HCT116 (cell line): Measurements from ENCODE around the gene SMARCB1. TPM values are rescaled to one million over a fixed set of nuclear protein-coding genes. Genes with fewer than 3 reads are reported as not detected.
A peak's percentile ranks its signal among the peaks of the same experiment; 100 is the strongest.

Source experiments
- ATAC-seq: fragments of 200-7000 bp; cut with Tn5 transposase; 2 replicates; pipeline ENCODE4 v1.9.1; 2020; ENCODE audit warnings: mild to moderate bottlenecking, moderate library complexity
- BruUV-seq: library from RNA; stranded (reverse); fragments of 400-500 nt; replicated peaks from 2 replicates; lab custom pipeline; 2021; lab: Mats Ljungman, UMichigan
- CTCF ChIA-PET: fragments of 300-600 bp; sonication (Branson Sonifier 250); formaldehyde crosslinking; loops from one replicate; lab custom pipeline; 2021; ENCODE audit warnings: antibody characterized with exemption; lab: Charles Lee
- POLR2A ChIA-PET: fragments of 300-600, 350-600 bp; sonication (Branson Sonifier 250); formaldehyde crosslinking; loops from one replicate; lab custom pipeline; 2021; ENCODE audit warnings: antibody characterized with exemption; lab: Charles Lee
- RAD21 ChIA-PET, 2 experiments: fragments of 300-600 bp; sonication (Branson Sonifier 250); formaldehyde crosslinking; loops; one replicate each; lab custom pipeline; 2023; ENCODE audit warnings: low total read pairs in 2 of 2; ENCODE audit not compliant: uncharacterized antibody in 2 of 2, unreplicated experiment in 2 of 2, low non-redundant PET in 1 of 2; lab: Charles Lee
- DNase-seq: peaks from one replicate; pipeline ENCODE4 v3.0.0-alpha.2; 2010; ENCODE audit warnings: low read depth, low spot score
- H2AFZ ChIP-seq: fragments of 200-600 bp; shearing (Covaris generic), sonication (generic); 2 replicates; pipeline ENCODE4 v1.6.1; 2017; ENCODE audit warnings: low read depth, mixed run types, mixed read lengths, antibody characterized with exemption, low read length; ENCODE audit not compliant: poor library complexity, severe bottlenecking
- H3K27ac ChIP-seq: 2 replicates; pipeline ENCODE4 v1.5.1; 2012; ENCODE audit warnings: low read depth, low read length
- H3K27me3 ChIP-seq: fragments of 200-600 bp; sonication (generic); 2 replicates; pipeline ENCODE4 v1.6.1; 2016; ENCODE audit warnings: mixed run types, low read length, mixed read lengths; ENCODE audit not compliant: insufficient read depth
- H3K36me3 ChIP-seq, 2 experiments: fragments of 200-500 bp in 1 of 2; fragments of 200-600 bp in 1 of 2; sonication (Bioruptor generic) in 1 of 2; sonication (generic) in 1 of 2; 2 replicates each; pipeline versions ENCODE4 v1.5.1 to v1.6.1; 2014 to 2016; ENCODE audit warnings: low read length in 2 of 2, inconsistent platforms in 1 of 2, mixed read lengths in 1 of 2, mixed run types in 1 of 2; ENCODE audit not compliant: insufficient read depth in 2 of 2, control insufficient read depth in 1 of 2
- H3K4me1 ChIP-seq, 2 experiments: fragments of 200-600 bp in 1 of 2; sonication (generic) in 1 of 2; 2 replicates each; pipeline versions ENCODE4 v1.5.1 to v1.6.1; 2012 to 2017; ENCODE audit warnings: low read length in 2 of 2, inconsistent platforms in 1 of 2, mild to moderate bottlenecking in 1 of 2, mixed read lengths in 1 of 2, mixed run types in 1 of 2, moderate library complexity in 1 of 2; ENCODE audit not compliant: insufficient read depth in 2 of 2, control insufficient read depth in 1 of 2
- H3K4me2 ChIP-seq: fragments of 200-600 bp; sonication (generic); 2 replicates; pipeline ENCODE4 v1.6.1; 2017; ENCODE audit warnings: mixed run types, low read length, mixed read lengths
- H3K4me3 ChIP-seq, 2 experiments: fragments of 200-600 bp in 1 of 2; sonication (generic) in 1 of 2; replicated peaks in 1 of 2; 2 replicates each; pipeline ENCODE4 v1.5.1; 2011 to 2016; ENCODE audit warnings: low read length in 2 of 2, control low read depth in 1 of 2, low read depth in 1 of 2, mild to moderate bottlenecking in 1 of 2, mixed read lengths in 1 of 2, mixed run types in 1 of 2
- H3K79me2 ChIP-seq: fragments of 200-600 bp; sonication (generic); 2 replicates; pipeline ENCODE4 v1.6.1; 2017; ENCODE audit warnings: mild to moderate bottlenecking, mixed run types, low read length, moderate library complexity, mixed read lengths; ENCODE audit not compliant: insufficient read depth
- H3K9ac ChIP-seq: fragments of 200-600 bp; sonication (generic); 2 replicates; pipeline ENCODE4 v1.6.1; 2016; ENCODE audit warnings: low read length, mixed read lengths
- H3K9me2 ChIP-seq: fragments of 200-600 bp; sonication (generic), shearing (Covaris generic); 2 replicates; pipeline ENCODE4 v1.6.1; 2017; ENCODE audit warnings: mixed run types, mild to moderate bottlenecking, moderate library complexity; ENCODE audit not compliant: insufficient read depth
- H3K9me3 ChIP-seq, 2 experiments: fragments of 200-500 bp in 1 of 2; fragments of 200-600 bp in 1 of 2; sonication (Bioruptor generic) in 1 of 2; sonication (generic) in 1 of 2; 2 replicates each; pipeline ENCODE4 v1.6.1; 2014 to 2017; ENCODE audit warnings: low read length in 2 of 2, mixed read lengths in 2 of 2, inconsistent platforms in 1 of 2, low read depth in 1 of 2, mild to moderate bottlenecking in 1 of 2, mixed run types in 1 of 2, moderate library complexity in 1 of 2; ENCODE audit not compliant: control insufficient read depth in 1 of 2, insufficient read depth in 1 of 2
- H4K20me1 ChIP-seq: fragments of 200-600 bp; sonication (generic), shearing (Covaris generic); 2 replicates; pipeline ENCODE4 v1.6.1; 2017; ENCODE audit warnings: mixed run types, mild to moderate bottlenecking, moderate library complexity; ENCODE audit not compliant: insufficient read depth
- CBX3 ChIP-seq: IDR thresholded peaks from 2 replicates; pipeline ENCODE4 v1.6.1; 2012; ENCODE audit warnings: low read depth
- CEBPB ChIP-seq: IDR thresholded peaks from 2 replicates; pipeline ENCODE4 v1.6.1; 2012; ENCODE audit warnings: low read depth
- EGR1 ChIP-seq: IDR thresholded peaks from 2 replicates; pipeline ENCODE4 v1.6.1; 2012; ENCODE audit warnings: low read depth
- EZH2 ChIP-seq: fragments of 200-600 bp; sonication (generic); IDR thresholded peaks from 2 replicates; pipeline ENCODE4 v1.6.1; 2017; ENCODE audit warnings: antibody characterized with exemption, mixed run types
- POLR2A ChIP-seq: IDR thresholded peaks from 2 replicates; pipeline ENCODE4 v1.7.0; 2011; ENCODE audit warnings: borderline replicate concordance; ENCODE audit not compliant: insufficient read depth, insufficient read length; ENCODE audit errors: extremely low read depth
- POLR2AphosphoS5 ChIP-seq: IDR thresholded peaks from 2 replicates; pipeline ENCODE4 v1.6.1; 2011; ENCODE audit warnings: mild to moderate bottlenecking, low read depth, low read length, moderate library complexity
- RAD21 ChIP-seq: IDR thresholded peaks from 2 replicates; pipeline ENCODE4 v1.6.1; 2012; ENCODE audit warnings: low read depth, mild to moderate bottlenecking
- SIN3A ChIP-seq: IDR thresholded peaks from 2 replicates; pipeline ENCODE4 v1.6.1; 2012; ENCODE audit warnings: low read depth
- intact Hi-C: fragments of 100-400 bp; cut with micrococcal nuclease; formaldehyde crosslinking; loops from 2 replicates; pipeline ENCODE4 v1.10.0; 2022
- total RNA-seq: library from RNA; stranded (reverse); gene quantifications from one replicate; pipeline ENCODE4 v1.2.1, GENCODE V29; 2021; ENCODE audit not compliant: unreplicated experiment
- TF ChIP-seq, protein P1 (sequence below): IDR thresholded peaks from 2 replicates; pipeline ENCODE4 v1.6.1; 2011; ENCODE audit warnings: mild to moderate bottlenecking, low read length, moderate library complexity; ENCODE audit not compliant: insufficient replicate concordance; ENCODE audit errors: extremely low read depth
- TF ChIP-seq, protein P2 (sequence below): IDR thresholded peaks from 2 replicates; pipeline ENCODE4 v1.6.1; 2012
- TF ChIP-seq, protein P3 (sequence below), 3 experiments: fragments of 200-600 bp in 1 of 3; sonication (generic) in 1 of 3; IDR thresholded peaks in 2 of 3; conservative IDR thresholded peaks in 1 of 3; 2 replicates each; pipeline ENCODE4 v1.5.1; 2012 to 2017; ENCODE audit warnings: low read depth in 2 of 3, low read length in 2 of 3, antibody characterized with exemption in 1 of 3, borderline replicate concordance in 1 of 3, control low read depth in 1 of 3, mild to moderate bottlenecking in 1 of 3, mixed read lengths in 1 of 3, mixed run types in 1 of 3, moderate library complexity in 1 of 3; ENCODE audit not compliant: insufficient read depth in 1 of 3
- TF ChIP-seq, protein P4 (sequence below): IDR thresholded peaks from 2 replicates; pipeline ENCODE4 v1.6.1; 2012; ENCODE audit warnings: low read depth

Gene SMARCB1
- total RNA-seq, 1 experiment from 2014 or later = 101 TPM

DNA sequence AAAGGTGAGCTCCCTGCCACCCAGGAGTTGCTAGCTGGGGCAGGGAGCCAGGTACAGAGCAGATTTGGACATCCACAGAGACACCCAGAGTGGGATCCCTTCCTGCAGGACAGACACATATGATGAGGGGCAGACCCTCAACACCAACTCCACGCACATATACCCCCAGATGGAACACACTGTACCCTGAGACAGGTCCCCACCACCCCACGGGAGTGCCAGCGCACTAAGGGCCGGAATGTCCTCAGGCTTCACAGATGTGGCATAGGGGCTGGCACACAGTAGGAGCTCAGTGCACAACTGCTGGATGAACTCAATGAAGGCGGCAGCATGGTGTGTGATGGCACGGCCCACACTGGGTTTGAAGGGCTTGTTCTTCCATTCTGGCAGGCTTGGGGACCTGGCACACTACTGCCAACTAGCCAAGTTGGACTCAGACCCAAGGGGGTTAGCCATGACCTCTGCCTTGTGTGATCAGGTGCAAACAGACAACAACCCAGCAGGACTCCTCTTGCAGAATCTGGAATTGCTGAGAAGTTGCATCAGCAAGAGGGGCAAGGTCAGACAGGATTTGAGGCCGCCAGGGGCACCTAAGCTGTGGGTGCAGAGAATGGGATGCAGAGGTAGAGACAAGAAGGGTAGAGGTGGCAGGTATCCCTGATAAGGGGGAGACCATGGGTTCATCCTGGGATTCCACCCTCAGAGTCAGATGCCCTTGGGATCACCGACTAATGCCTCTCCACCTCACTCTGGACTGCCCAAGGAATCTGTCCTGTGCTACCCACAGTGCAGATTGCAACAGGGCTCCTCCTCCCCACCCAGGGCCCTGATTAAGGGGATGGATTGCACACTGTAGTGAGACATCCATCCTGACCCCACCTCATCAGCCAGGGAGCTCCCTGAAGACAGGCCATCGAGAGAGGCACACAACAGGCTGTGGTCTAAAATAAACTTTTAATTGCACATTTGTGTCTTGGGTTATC is 21.6 kb upstream of the SMARCB1 start:
- POLR2A ChIA-PET = no interaction called here
- no TSS peak for BruUV-seq
- Histone ChIP-seq H3K4me2 (peak overlapping the region; percentile 17), H3K9me3 (no peaks in the 10 kb centered on the region), H3K4me1 (peaks cover 8 to 48% of the 10 kb centered on the region in 2 experiments; a peak in 3 of 4 replicates), H3K4me3 (no peak overlapping the region), H2AFZ (no peak overlapping the region), H3K36me3 (peaks cover 9 to 20% of the 10 kb centered on the region in 2 experiments; a peak in 3 of 4 replicates), H3K27me3 (no peaks in the 10 kb centered on the region), H3K79me2 (peaks cover 35% of the 10 kb centered on the region), H3K27ac (peak overlapping the region; percentile 20; the same call in 1 of the 2 replicates), H3K9me2 (no peaks in the 10 kb centered on the region), H3K9ac (no peak overlapping the region), H4K20me1 (no peaks in the 10 kb centered on the region)
- no peak for DNase-seq
- intact Hi-C loops = loop anchor here (5.0 to 10.0 kb wide), 2 partner anchors 82 to 190 kb away; no protein-coding TSS in a partner anchor
- RAD21 ChIA-PET = no interaction called here
- TF ChIP-seq, protein P1, sequence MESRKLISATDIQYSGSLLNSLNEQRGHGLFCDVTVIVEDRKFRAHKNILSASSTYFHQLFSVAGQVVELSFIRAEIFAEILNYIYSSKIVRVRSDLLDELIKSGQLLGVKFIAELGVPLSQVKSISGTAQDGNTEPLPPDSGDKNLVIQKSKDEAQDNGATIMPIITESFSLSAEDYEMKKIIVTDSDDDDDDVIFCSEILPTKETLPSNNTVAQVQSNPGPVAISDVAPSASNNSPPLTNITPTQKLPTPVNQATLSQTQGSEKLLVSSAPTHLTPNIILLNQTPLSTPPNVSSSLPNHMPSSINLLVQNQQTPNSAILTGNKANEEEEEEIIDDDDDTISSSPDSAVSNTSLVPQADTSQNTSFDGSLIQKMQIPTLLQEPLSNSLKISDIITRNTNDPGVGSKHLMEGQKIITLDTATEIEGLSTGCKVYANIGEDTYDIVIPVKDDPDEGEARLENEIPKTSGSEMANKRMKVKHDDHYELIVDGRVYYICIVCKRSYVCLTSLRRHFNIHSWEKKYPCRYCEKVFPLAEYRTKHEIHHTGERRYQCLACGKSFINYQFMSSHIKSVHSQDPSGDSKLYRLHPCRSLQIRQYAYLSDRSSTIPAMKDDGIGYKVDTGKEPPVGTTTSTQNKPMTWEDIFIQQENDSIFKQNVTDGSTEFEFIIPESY = no peak
- TF ChIP-seq, protein P2, sequence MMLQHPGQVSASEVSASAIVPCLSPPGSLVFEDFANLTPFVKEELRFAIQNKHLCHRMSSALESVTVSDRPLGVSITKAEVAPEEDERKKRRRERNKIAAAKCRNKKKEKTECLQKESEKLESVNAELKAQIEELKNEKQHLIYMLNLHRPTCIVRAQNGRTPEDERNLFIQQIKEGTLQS = no peak
- TF ChIP-seq EGR1 = no peak
- TF ChIP-seq CEBPB = no peak
- no peak for TF ChIP-seq EZH2
- no peak for TF ChIP-seq POLR2A
- TF ChIP-seq CBX3 = no peak
- no peak for TF ChIP-seq RAD21
- TF ChIP-seq POLR2AphosphoS5 = no peak
- TF ChIP-seq, protein P3, sequence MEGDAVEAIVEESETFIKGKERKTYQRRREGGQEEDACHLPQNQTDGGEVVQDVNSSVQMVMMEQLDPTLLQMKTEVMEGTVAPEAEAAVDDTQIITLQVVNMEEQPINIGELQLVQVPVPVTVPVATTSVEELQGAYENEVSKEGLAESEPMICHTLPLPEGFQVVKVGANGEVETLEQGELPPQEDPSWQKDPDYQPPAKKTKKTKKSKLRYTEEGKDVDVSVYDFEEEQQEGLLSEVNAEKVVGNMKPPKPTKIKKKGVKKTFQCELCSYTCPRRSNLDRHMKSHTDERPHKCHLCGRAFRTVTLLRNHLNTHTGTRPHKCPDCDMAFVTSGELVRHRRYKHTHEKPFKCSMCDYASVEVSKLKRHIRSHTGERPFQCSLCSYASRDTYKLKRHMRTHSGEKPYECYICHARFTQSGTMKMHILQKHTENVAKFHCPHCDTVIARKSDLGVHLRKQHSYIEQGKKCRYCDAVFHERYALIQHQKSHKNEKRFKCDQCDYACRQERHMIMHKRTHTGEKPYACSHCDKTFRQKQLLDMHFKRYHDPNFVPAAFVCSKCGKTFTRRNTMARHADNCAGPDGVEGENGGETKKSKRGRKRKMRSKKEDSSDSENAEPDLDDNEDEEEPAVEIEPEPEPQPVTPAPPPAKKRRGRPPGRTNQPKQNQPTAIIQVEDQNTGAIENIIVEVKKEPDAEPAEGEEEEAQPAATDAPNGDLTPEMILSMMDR (IDR thresholded peaks at IDR 0.05 in 2 of 3, conservative IDR thresholded peaks at IDR 0.05 in 1 of 3; ENCODE audit: borderline replicate concordance in 1 of 3, insufficient read depth in 1 of 3, low read depth in 2 of 3, low read length in 2 of 3) = no peak
- TF ChIP-seq, protein P4, sequence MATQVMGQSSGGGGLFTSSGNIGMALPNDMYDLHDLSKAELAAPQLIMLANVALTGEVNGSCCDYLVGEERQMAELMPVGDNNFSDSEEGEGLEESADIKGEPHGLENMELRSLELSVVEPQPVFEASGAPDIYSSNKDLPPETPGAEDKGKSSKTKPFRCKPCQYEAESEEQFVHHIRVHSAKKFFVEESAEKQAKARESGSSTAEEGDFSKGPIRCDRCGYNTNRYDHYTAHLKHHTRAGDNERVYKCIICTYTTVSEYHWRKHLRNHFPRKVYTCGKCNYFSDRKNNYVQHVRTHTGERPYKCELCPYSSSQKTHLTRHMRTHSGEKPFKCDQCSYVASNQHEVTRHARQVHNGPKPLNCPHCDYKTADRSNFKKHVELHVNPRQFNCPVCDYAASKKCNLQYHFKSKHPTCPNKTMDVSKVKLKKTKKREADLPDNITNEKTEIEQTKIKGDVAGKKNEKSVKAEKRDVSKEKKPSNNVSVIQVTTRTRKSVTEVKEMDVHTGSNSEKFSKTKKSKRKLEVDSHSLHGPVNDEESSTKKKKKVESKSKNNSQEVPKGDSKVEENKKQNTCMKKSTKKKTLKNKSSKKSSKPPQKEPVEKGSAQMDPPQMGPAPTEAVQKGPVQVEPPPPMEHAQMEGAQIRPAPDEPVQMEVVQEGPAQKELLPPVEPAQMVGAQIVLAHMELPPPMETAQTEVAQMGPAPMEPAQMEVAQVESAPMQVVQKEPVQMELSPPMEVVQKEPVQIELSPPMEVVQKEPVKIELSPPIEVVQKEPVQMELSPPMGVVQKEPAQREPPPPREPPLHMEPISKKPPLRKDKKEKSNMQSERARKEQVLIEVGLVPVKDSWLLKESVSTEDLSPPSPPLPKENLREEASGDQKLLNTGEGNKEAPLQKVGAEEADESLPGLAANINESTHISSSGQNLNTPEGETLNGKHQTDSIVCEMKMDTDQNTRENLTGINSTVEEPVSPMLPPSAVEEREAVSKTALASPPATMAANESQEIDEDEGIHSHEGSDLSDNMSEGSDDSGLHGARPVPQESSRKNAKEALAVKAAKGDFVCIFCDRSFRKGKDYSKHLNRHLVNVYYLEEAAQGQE = no peak
- TF ChIP-seq SIN3A = no peak
- CTCF ChIA-PET = no interaction called here
- no peak for ATAC-seq
